IPS-20b (cell line): ENCODE measurements around the gene EOMES.

ENCODE experiments used
- H3K27ac ChIP-seq: one replicate; pipeline ENCODE4 v1.5.1; 2013; ENCODE audit warnings: low read length
- H3K27me3 ChIP-seq: 2 replicates; pipeline ENCODE4 v1.6.1; 2013; ENCODE audit warnings: mild to moderate bottlenecking, low read length, inconsistent platforms; ENCODE audit not compliant: insufficient read depth
- H3K36me3 ChIP-seq: 2 replicates; pipeline ENCODE4 v1.6.1; 2013; ENCODE audit warnings: low read depth, mild to moderate bottlenecking, inconsistent platforms, low read length, moderate library complexity; ENCODE audit not compliant: insufficient read depth
- H3K4me1 ChIP-seq: 2 replicates; pipeline ENCODE4 v1.6.1; 2013; ENCODE audit warnings: mild to moderate bottlenecking, control low read depth, inconsistent platforms, low read length, moderate library complexity; ENCODE audit not compliant: insufficient read depth
- H3K4me3 ChIP-seq: 2 replicates; pipeline ENCODE4 v1.5.1; 2013; ENCODE audit warnings: mild to moderate bottlenecking, low read length, inconsistent platforms
- H3K9ac ChIP-seq: 2 replicates; pipeline ENCODE4 v1.6.1; 2013; ENCODE audit warnings: low read depth, mild to moderate bottlenecking, inconsistent platforms, low read length, moderate library complexity
- H3K9me3 ChIP-seq: 2 replicates; pipeline ENCODE4 v1.6.1; 2013; ENCODE audit warnings: mild to moderate bottlenecking, low read depth, low read length, inconsistent platforms; ENCODE audit not compliant: insufficient read depth

Gene EOMES

DNA sequence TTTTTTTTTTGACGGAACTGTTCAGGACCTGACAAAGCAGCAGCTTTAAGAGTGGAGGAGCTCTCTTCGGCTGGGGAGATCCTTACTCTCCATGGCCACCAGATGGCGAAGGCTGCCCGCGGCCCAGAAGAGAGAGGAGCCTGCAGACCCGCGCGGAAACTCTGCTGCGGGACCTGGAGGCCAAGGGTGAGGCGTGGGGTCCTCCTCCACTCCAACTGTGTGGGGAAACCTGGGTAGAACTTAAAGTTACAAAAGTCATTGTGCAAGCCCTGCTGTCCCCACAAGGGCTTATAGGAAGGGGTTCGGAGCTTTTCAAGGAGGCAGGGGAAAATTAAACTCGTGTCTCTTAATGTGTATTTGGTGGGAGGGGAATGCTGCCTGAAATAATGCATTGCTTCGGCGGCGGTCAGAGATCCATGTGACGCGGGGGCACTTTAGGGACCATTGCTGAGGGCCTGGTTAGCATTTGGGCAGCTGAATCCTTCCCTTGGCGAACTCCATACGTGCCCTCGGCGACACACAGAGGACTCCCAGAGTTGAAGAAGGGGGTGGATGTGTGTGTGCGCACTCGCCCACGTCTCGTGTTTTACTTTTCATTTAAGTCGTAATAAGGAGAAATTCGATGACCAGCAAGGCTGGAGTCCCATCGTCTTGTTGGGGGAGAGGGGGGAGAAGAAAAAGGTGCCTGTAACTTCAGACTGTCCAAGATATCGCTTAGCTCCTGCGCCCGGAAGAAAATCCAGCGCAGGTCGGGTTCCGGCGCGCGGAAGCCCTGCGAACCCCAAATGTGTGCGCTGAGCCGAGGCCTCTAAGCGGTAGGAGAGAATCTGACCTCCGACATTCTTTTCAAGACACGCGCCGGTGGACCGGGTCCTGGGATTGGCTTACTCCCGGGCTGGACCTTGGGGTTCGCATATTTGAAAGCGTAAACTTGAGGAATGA, 9.7 kb downstream of the EOMES start:
- Histone ChIP-seq H3K9me3 (no peaks in the 10 kb centered on the region), H3K27me3 (peaks cover 76% of the 10 kb centered on the region), H3K4me1 (peaks cover 24% of the 10 kb centered on the region), H3K27ac (no peak overlapping the region), H3K4me3 (peak overlapping the region; percentile 67), H3K36me3 (no peaks in the 10 kb centered on the region), H3K9ac (no peak overlapping the region; the same call in 1 of the 2 replicates)

DNA sequence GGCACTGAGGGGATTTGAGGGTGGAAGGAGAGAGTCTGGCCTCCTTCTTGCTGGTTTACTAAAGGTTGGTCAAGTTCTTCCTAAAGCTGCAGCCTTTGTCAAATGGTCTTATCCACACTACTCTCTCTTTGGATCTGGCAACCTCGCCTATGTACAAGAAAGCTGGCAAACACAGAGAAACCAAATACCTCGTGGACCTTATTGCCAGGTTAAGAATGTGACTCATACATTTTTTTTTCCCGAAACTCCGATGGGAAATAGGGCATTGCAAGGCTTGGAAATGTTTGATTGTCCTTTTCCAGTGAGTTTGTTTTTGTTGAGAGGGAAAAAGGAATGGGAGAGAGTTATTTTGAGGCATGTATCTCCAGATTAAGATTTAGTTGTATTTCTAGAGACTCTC, 13.9 kb downstream of the EOMES start:
- Histone ChIP-seq H3K9me3 (no peaks in the 10 kb centered on the region), H3K27ac (no peak overlapping the region), H3K4me1 (peaks cover 4% of the 10 kb centered on the region; the same call in 1 of the 2 replicates), H3K4me3 (no peak overlapping the region), H3K9ac (no peak overlapping the region), H3K27me3 (peaks cover 35% of the 10 kb centered on the region), H3K36me3 (no peaks in the 10 kb centered on the region)

DNA sequence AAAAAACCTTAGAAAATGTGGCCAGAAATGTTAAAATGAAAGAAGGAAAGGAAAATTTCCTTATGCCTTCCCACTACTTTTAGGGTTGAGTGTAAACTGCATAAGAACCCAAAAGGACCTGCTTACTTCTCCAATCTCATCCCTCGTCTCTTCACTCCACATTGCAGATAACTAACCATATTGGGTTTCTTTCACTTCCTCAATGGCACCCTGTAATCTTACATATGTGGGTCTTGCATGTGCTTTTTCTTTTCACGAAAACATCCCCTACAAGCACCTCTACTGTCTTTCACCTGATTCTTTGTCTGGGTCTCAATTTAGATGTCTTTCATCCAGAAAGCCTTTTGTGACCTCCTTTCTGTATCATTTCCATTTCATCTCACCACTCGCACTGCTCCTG, 23.1 kb downstream of the EOMES start:
- Histone ChIP-seq H3K27ac (no peak overlapping the region), H3K27me3 (no peaks in the 10 kb centered on the region), H3K4me3 (no peak overlapping the region), H3K36me3 (no peaks in the 10 kb centered on the region), H3K4me1 (no peaks in the 10 kb centered on the region), H3K9me3 (0 out of 2 replicates have a peak, but pooled peaks cover 4% of the 10 kb centered on the region), H3K9ac (no peak overlapping the region)

DNA sequence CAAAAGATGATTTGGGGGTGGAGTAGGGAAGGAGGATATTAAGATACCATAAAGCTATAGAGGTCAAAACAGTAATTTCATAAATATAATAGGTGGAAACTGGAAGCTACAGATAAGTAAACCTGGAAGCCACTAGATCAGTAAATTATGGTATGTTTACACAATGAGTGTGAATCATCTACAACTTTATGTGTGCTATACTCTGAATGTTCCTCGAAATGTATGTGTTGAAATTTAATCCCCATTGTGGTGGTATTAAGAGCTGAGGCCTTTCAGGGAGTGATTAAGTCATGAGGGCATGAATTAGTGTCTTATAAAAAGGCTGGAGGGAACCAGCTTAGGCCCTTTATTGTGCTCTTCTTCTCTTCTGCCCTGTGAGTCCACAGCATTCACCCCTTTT, 25.2 kb downstream of the EOMES start:
- Histone ChIP-seq H3K9ac (no peak overlapping the region), H3K9me3 (0 out of 2 replicates have a peak, but pooled peaks cover 4% of the 10 kb centered on the region), H3K4me3 (no peak overlapping the region), H3K36me3 (no peaks in the 10 kb centered on the region), H3K27me3 (no peaks in the 10 kb centered on the region), H3K27ac (no peak overlapping the region), H3K4me1 (no peaks in the 10 kb centered on the region)

GRCh38 chr3:27695636-27696035, 26.5 kb downstream of the EOMES start:
- Histone ChIP-seq H3K27me3 (no peaks in the 10 kb centered on the region), H3K9me3 (0 out of 2 replicates have a peak, but pooled peaks cover 4% of the 10 kb centered on the region), H3K9ac (no peak overlapping the region), H3K4me3 (no peak overlapping the region), H3K4me1 (no peaks in the 10 kb centered on the region), H3K36me3 (no peaks in the 10 kb centered on the region), H3K27ac (no peak overlapping the region)

DNA sequence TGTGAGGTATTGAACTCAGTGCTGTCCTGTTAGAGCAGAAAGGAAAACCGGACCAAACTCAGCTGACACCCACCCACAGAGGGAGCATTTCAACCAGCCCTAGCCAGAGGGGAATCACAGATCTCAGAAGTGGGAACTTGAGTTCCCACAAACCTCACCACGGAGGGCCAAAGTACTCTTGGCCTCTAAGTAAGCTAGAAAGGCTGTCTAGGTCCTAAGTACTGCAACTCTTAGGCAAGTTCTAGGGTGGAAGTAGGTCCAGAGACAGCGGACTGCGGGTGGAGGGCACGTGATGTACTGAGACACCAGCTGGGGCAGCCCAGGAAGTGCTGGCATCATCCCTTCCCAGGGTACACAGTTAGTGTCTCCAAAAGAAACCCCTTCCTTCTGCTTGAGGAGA, 34.1 kb downstream of the EOMES start:
- Histone ChIP-seq H3K9ac (no peak overlapping the region), H3K9me3 (no peaks in the 10 kb centered on the region), H3K4me1 (no peaks in the 10 kb centered on the region), H3K4me3 (no peak overlapping the region), H3K27me3 (no peaks in the 10 kb centered on the region), H3K36me3 (no peaks in the 10 kb centered on the region), H3K27ac (no peak overlapping the region)

GRCh38 chr3:27686642-27687041, 35.5 kb downstream of the EOMES start:
- Histone ChIP-seq H3K27me3 (no peaks in the 10 kb centered on the region), H3K4me1 (no peaks in the 10 kb centered on the region), H3K27ac (no peak overlapping the region), H3K9ac (no peak overlapping the region), H3K9me3 (no peaks in the 10 kb centered on the region), H3K4me3 (no peak overlapping the region), H3K36me3 (no peaks in the 10 kb centered on the region)

GRCh38 chr3:27685474-27685873, 36.6 kb downstream of the EOMES start:
- Histone ChIP-seq H3K4me1 (no peaks in the 10 kb centered on the region), H3K27me3 (no peaks in the 10 kb centered on the region), H3K36me3 (no peaks in the 10 kb centered on the region), H3K9me3 (no peaks in the 10 kb centered on the region), H3K4me3 (no peak overlapping the region), H3K27ac (no peak overlapping the region), H3K9ac (no peak overlapping the region)

DNA sequence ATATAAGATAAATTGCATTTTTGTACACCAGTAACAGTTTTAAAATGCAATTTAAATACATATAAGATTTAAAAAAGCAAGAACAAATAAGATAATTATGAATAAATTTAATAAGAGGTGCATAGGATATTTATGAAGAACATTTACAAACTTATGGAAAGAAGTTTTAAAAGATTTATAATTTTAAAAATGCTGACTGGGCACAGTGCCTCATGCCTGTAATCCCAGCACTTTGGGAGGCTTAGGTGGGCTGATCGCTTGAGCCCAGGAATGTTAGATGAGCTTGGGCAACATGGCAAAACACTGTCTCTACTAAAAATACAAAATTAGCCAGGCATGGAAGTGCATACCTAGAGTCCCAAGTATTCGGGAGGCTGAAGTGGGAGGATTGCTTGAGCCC, 37.8 kb downstream of the EOMES start:
- Histone ChIP-seq H3K4me3 (no peak overlapping the region), H3K9me3 (no peaks in the 10 kb centered on the region), H3K4me1 (no peaks in the 10 kb centered on the region), H3K27me3 (no peaks in the 10 kb centered on the region), H3K27ac (no peak overlapping the region), H3K9ac (no peak overlapping the region), H3K36me3 (no peaks in the 10 kb centered on the region)

DNA sequence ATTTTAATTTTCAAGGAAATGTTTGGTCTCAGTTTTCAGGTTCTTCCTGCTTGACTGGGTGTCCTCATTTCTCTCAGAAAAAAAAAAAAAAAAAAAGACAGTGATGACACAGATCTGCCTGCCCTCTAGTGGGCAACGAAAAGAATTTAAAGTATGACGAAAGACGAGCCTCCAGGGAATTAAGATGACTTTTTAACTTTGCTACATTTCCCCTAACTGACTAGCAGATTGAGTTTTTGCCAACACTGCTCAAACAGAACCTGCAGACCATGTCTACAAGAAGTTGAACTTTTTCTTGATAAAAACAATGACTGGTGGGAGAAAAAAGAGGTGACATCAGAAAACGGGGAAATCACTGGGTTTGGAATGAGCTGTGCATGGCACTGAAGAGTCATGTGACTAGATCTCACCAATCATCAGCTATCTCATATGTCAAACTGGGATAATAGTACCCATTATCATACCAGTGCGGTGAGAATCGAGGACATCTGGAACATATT, 40.8 kb downstream of the EOMES start:
- Histone ChIP-seq H3K9me3 (no peaks in the 10 kb centered on the region), H3K27me3 (no peaks in the 10 kb centered on the region), H3K4me1 (no peaks in the 10 kb centered on the region), H3K36me3 (no peaks in the 10 kb centered on the region), H3K4me3 (peak overlapping the region; percentile 51; the same call in 1 of the 2 replicates), H3K27ac (no peak overlapping the region), H3K9ac (peak overlapping the region; percentile 60; the same call in 1 of the 2 replicates)

DNA sequence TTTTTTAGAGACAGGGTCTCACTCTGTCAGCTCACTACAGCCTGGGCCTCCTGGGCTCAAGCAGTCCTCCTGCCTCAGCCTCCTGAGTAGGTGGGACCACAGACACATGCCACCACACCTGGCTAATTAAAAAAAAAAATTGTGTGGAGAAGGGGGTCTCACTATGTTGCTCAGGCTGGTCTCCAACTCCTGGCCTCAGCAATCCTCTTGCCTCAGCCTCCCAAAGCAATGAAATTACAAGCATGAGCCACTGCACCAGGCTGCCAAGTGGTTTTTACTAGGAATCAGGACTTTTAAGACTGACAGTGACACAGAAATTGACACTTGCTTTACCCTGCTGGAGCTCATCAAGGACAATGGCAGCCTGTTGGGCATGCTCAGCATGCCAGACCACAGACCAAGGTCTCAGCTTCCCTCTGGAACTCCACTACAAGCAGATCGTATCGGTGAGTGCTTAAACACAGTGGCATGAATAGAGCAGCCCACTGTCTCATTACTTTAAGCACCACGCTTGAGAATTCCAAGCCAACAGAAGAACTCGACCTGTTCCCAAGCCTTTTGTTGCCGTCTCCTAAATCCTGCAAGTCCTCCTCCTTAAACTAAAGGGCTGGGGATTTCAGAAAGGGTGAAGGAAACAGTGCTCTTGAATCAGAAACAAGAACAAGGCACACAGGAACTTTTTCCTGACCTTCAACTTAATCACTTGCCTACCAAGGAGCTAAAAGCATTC, 41.4 kb downstream of the EOMES start:
- Histone ChIP-seq H3K9me3 (no peaks in the 10 kb centered on the region), H3K36me3 (no peaks in the 10 kb centered on the region), H3K27ac (peak overlapping the region; percentile 8), H3K4me3 (peak overlapping the region; percentile 51; the same call in 1 of the 2 replicates), H3K9ac (peak overlapping the region; percentile 60; the same call in 1 of the 2 replicates), H3K27me3 (no peaks in the 10 kb centered on the region), H3K4me1 (no peaks in the 10 kb centered on the region)
